Stimulated activated CD4-positive, alpha-beta T cell treated with anti-CD3 and anti-CD28 coated beads, TNF-alpha, amount 100 ng/mL, for 24 hours (primary cell): Measurements from ENCODE around the gene NCOA1.
"Not testable (repeated sequence)": the region's sequence is repeated elsewhere in the genome, so short reads cannot be mapped to it uniquely, and the experiment has no call there.

Experiments used
- DNase-seq, 3 experiments: peaks; one replicate each; pipeline ENCODE4 v3.0.0-alpha.2; 2020; ENCODE audit warnings: low read depth in 3 of 3

Gene NCOA1

GRCh38 chr2:24505534-24506275, 14.7 kb downstream of the NCOA1 start:
- DNase-seq, result no peak

DNA sequence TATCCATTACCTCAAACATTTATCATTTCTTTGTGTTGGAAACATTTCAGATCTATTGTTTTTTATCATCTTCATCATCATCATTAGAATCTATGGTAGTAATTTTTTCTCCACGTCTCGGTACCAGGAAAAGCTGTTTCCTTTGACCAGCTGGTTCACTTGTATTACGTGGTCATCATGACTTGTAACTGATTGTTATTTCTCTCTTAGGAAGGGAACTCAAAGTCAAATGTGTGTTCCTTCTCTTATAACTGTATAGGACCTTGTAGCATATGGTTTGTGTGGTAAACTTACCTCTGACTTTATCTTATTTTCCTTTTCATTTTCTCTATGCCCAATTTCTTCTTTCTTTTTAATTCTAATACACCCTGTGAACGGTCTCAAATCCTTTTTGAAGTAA, 16.5 kb downstream of the NCOA1 start:
- no peak for DNase-seq

DNA sequence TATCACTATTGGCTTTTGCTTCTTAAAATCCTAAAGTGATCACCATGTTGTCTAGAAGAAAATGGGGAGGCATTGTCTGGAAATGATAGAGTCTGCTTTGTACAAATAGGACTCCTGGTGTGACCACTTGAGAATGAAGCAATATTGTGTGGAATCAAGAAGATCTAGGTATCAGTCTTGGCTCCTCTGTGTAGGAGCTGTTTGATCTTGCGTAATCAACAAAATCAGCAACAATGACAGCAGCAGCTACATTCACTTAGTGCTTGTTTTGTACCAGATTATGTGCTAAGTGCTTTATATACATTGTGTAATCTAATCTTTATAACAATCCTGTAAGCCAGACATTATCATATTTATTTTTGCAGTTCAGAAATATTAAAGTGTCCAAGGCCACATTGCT, 17.8 kb downstream of the NCOA1 start:
- DNase-seq, result no peak

GRCh38 chr2:24509425-24509824, 18.4 kb downstream of the NCOA1 start:
- no peak for DNase-seq

DNA sequence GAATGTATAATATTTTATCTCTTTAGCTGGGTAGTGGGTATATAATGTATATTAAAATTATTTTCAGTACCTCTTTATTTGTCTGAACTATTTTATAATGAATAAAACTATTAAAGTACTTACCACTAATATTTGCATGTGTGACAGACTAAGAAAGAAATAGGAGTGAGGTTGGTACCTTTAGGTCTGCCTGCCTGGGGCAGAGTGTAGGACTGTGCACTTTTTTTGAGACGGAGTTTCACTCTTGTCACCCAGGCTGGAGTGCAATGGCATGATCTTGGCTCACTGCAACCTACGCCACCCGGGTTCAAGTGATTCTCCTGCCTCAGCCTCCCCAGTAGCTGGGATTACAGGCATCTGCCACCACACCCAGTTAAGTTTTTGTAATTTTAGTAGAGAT, 18.8 kb downstream of the NCOA1 start:
- DNase-seq, result no peak

DNA sequence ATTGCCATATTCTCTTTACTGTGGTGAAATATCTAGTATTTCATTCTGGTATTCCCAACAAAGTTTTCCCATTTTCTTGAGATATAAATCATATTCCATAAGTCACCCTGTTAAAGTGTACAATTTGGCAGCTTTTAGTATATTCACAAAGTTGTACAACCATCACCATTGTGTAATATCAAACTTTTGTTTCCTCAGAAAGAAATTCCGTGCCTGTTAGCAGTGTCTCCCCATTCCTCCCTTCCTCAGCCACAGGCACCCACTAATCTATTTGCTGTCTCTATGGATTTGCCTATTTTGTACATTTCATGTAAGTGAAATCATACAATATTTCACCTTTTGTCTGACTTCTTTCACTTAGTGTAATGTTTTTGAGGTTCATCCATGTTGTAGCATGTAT, 19.7 kb downstream of the NCOA1 start:
- DNase-seq, result no peak

- no peak for DNase-seq
Measured at GRCh38 chr2:24511198-24511597, 20.1 kb downstream of the NCOA1 start.

- DNase-seq, result no peak
Measured at GRCh38 chr2:24511894-24512293, 20.8 kb downstream of the NCOA1 start.

GRCh38 chr2:24512404-24512803, 21.4 kb downstream of the NCOA1 start:
- DNase-seq, result no peak

DNA sequence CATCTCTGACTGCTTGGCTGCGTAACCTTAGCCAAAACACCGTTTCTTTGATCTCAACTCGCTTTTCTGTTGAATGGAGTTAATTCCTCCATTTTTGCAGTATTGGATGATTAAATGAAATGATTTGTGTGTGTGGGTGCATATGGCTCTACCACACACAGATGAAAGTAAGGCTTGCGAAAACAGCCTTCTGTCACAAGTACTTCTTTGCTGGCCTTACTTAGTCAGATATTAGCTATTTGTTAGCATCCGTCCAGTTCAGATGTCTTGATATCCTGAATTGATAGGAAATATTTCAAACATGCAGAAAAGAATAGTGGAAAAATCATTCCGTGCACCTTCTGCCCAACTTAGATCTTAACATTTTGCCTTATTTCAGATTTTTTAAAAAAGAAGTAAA, 21.8 kb downstream of the NCOA1 start:
- DNase-seq, result no peak

DNA sequence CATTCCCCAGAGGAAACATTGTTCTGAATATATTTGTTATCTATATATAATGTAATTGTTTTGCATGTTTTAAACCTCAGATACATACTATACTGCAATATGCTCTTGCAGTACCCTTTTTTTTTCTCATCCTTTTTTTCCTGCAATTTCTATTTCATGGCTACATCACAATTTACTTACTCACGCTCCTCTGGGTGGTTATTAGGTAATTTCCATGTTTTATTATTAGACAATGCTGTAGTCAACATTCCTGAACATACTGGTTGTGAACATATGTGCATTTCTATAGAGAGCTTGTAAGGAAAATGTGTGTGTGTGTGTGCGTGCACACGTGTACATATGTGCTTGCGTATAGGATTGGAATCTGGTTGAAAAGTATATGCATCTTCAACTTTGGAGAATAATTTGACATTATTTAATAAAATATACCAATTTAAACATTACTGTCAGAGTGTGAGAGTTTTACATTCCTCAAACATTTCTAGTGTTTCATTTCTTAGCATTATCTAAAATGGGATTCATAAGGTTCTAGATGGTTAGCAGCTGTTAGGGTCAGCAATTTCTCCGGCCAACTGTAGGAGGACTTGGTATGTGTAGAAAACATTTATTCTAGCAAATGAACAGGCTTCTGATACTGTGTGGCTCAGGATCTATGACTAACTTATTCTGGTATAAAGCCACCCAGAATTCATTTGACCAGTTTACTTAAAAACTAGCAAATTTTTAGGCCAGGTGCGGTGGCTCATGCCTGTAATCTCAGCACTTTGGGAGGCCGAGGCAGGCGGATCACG, 22.4 kb downstream of the NCOA1 start:
- DNase-seq, result no peak

DNA sequence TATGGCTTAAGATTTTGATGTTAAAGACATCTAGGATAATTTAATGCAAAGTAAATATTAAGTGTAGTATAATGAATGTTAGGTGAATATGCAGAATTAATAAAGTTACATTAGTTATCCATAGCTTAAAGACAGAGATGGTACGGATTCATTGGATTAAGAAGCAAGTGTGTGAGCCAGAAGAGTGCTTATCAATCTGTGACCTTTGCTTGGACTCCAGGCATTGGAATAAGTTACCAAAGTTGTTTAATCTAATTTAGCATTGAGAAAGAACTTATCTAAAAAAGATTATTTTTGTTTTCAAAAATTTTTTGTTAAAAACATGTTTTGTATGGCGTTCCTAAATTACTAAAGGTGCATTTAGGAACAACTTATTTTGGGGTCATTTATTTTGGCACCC, 23.8 kb downstream of the NCOA1 start:
- DNase-seq, result no peak

DNA sequence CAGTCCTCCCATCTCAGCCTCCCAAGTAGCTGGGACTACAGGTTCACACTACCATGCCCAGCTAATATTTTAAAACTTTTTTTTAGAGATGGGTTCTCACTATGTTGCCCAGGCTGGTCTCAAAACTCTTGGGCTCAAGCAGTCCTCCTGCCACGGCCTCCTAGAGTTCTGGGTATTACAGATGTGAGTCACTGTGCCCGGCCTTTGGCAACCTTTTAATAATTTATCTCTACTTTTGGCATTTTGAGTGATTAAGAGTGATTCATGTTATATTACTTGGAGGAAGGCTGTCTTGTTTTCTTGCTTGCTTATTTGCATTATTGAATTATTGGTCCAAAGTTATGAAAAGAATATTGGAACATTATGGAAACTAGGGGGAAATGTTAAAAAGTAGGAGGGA, 24.3 kb downstream of the NCOA1 start:
- no peak for DNase-seq

GRCh38 chr2:24515831-24516230, 24.8 kb downstream of the NCOA1 start:
- no peak for DNase-seq

DNA sequence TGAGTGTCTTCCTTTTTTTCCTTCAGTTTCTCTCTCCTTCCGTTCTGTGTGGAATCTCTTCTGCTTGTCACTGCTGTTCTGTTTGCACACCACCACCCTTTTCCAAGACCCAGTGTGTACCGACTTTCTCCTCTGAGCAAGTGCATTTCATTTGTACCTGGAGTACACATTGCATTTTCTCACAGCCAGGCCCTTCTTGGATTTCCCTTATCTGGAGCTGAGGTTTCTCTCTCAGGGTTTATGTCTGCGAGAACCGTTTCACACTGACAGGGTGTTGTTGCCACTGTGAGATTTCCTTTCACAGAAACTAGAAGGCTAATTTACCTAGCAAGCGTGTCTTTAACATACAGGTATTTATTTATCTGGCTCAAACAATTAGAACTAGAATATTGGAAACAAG, 26.2 kb downstream of the NCOA1 start:
- DNase-seq, result no peak

DNA sequence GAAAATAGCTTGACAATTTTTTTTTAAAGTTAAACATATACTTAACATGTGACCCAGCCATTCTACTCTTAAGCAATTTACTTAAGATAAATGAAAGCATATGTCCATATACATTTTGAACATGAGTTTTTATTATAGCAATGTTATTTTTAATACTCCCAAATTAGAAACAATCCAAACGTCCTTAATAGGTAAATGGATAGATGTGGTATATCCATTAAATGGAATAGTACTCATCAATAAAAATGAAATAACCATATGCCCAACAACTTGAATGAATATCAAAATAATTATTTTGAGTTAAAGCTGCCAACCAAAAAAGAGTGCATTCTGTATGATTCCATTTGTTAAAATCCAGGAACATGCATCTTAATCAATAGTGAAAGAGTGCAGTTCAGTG, 29.1 kb downstream of the NCOA1 start:
- DNase-seq, result no peak

DNA sequence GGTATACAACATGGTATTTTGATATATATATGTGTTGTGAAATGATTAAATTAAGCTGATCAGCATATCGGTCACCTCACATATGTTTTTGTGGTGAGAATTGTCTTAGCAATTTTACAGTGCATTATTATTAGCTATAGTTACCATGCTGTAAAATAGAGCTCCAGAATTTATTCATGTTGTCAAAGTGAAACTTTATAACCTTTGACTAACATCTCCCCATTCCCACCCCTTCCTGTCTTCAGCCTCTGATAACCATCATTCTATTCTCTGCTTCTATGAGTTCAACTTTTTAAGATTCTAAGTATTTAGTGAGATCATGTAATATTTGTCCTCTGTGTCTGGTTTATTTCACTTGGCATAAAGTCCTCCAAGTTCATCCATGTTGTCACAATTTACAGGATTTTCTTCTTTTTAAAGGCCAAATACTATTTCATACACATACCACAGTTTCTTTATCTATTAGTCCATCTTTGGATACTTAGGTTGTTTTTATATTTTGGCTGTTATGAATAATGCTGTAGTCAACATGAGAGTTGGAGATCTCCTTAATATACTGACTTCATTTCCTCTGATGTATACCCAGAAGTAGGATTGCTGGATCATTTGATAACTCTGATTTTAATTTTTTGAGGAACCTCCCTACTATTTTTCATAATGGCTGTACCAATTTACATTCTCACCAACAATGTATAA, 30.3 kb downstream of the NCOA1 start:
- no peak for DNase-seq

DNA sequence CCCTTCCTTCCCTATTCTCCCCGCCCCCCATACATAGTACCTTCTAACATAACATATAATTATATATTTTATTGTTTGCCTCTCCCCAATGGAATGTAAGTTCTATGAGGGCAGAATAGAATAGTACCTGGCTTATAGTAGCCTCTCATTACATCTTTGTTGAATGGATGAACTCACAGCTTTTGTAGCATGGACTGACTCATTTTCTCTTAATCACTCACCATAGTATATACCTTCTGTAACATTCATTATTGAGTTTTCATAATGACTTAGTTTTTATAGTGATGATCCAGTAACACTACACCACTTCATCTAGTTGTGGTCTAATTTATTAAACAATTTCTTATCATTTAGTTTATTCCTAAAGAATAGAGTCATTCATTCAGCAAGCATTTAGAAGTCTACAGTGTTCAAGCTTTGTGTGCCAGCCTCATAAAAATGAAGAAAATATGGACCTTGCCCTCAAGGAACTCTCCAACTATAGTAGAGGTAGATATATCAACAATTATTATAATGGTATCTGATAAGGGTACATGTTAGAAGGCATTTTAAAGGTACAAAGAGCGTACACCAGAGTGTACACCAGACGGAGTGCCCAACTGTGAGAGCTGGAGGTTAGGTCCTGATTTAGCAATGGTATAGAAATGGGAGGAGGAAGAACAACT, 31.1 kb downstream of the NCOA1 start:
- no peak for DNase-seq

- DNase-seq, result no peak
Measured at GRCh38 chr2:24527536-24527935, 36.5 kb downstream of the NCOA1 start.

- DNase-seq, result no peak
Measured at GRCh38 chr2:24530796-24531195, 39.7 kb downstream of the NCOA1 start.

DNA sequence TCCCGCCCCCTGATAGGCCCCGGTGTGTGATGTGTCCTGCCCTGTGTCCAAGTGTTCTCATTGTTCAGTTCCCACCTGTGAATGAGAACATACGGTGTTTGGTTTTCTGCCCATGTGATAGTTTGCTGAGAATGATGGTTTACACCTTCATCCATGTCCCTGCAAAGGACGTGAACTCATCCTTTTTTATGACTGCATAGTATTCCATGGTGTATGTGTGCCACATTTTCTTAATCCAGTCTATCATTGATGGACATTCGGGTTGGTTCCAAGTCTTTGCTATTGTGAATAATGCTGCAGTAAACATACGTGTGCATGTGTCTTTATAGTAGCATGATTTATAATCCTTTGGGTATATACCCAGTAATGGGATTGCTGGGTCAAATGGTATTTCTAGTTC, 40.6 kb downstream of the NCOA1 start:
- not testable (repeated sequence) for DNase-seq

GRCh38 chr2:24532057-24532456, 41.0 kb downstream of the NCOA1 start:
- DNase-seq, result not testable (repeated sequence)
